GM11168 (cell line): Measurements from ENCODE around the gene TMPRSS11F.
"Not testable (repeated sequence)": the region's sequence is repeated elsewhere in the genome, so short reads cannot be mapped to it uniquely, and the experiment has no call there.

Experiments used
- in situ Hi-C: fragments of 300-500 bp; cut with MboI; formaldehyde crosslinking; loops from one replicate; pipeline ENCODE4 v1.12.0; 2022; ENCODE audit warnings: low sequenced_read_pairs; ENCODE audit not compliant: unreplicated experiment

The TMPRSS11F gene

GRCh38 chr4:68129793-68130192 is at the start of gene TMPRSS11F:
TSS of gene TMPRSS11F (minus strand) at chr4:68129869. CDS start at chr4:68129820, 49 bp downstream.
- in situ Hi-C loops, result no loop called here

- in situ Hi-C loops, result no loop called here
Observed at GRCh38 chr4:68176904-68177303, 47.2 kb upstream of the TMPRSS11F start.

- in situ Hi-C loops, result no loop called here
Observed at GRCh38 chr4:68176500-68176899, 46.8 kb upstream of the TMPRSS11F start.

DNA sequence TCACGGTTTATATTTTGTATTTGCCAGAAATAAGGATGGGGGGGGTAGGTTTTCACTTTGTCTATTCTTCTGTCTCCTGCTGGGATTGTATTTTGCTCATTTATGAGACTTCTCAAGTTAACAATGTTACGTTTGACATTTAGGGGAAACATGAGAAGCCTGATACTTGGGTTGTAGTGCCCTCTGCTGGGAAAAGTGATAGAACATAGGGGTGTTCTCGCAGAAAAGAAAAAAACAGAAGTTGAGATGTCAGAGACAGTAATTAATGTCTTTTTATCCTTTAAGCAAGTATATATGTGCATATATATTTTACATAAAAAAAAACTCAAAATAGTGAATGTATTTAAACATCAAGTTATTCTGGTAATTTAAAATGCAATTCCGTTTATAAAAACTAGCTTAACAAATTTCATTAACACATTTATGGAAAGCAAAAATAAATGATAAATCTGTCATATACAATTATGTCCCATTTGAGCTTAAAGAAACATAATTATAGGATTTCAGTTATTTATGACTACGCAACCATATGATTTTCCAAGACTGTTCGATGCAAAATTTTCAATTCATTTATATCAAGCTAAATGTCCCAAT is 46.0 kb upstream of the TMPRSS11F start:
- in situ Hi-C loops, result no loop called here

- in situ Hi-C loops, result not testable (repeated sequence)
Observed at GRCh38 chr4:68174389-68174788, 44.7 kb upstream of the TMPRSS11F start.

GRCh38 chr4:68172147-68172546 is 42.5 kb upstream of the TMPRSS11F start:
- in situ Hi-C loops, result not testable (repeated sequence)

DNA sequence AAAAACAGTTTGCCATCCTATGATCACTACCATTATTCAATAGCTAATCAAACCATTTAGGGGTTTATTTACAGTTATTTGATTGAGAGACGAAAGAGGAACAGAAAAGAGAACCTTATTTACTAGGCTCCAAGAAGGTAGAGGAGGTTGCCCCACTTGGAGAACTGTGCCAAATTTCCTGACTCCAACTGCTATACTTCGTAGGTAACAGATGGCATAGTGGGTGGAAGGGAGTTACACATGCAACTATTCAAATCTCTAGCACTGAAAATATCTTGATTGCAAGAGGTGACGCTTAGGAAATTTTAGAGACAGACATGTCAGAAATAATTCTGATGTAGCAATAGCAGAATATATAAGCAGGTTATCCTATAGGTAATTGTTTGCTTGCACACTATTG is 38.0 kb upstream of the TMPRSS11F start:
- in situ Hi-C loops, result loop anchor here (10.0 kb wide), 1 partner anchor 183 kb away; no protein-coding TSS in a partner anchor

DNA sequence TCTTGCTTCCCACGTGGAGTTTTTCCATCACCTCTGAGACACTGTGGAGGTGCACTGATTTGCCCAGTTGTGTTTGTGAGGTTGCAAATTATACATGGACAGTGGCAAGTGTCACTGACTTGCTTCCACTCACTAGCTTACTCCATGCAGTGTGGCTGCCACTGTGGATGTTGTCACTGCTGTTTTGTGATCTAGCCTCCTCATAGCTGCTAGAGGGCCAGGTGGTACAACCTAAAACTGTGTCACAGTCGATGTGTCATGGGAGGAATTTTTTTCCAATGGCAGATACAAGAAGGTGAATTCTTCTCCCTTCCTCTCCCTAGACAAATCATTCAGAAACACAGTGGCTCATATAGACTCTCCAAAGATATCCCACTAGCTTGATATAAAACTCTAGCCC is 37.5 kb upstream of the TMPRSS11F start:
- in situ Hi-C loops, result loop anchor here (10.0 kb wide), 1 partner anchor 182 kb away; no protein-coding TSS in a partner anchor

DNA sequence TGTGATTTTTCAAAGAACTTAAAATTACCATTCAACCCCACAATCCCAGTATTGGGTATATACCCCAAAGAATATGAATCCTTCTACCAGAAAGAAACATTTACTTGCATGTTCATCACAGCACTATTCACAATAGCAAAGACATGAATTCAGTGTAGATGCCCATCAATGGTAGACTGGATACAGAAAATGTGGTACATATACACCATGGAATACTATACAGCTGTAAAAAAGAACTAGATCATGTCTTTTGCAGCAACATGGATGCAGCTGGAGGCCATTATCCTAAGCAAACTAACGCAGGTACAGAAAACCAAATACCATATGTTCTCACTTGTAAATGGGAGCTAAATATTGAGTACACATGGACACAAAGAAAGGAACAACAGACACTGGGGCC is 34.1 kb upstream of the TMPRSS11F start:
- in situ Hi-C loops, result loop anchor here (10.0 kb wide), 1 partner anchor 179 kb away; no protein-coding TSS in a partner anchor

DNA sequence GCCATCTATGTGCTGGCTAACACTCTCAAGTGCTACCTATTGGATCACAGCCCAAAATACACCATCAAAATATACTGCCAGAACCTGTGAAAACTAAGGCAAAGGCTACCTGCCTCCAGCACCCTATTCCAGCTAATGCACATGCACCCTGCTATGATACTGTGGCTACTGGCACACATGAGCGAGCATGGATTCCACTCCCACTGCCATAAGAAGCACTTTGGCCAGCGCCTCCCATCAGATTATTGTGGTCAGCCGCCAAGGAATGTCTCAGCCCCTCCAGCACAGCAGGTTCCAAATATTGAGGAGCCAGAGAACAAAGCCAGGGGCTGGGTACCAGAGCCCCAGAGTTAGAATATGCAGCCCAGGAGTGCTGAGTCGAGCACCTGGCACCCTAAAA is 32.5 kb upstream of the TMPRSS11F start:
- in situ Hi-C loops, result loop anchor here (10.0 kb wide), 1 partner anchor 177 kb away; no protein-coding TSS in a partner anchor

- in situ Hi-C loops, result no loop called here
Observed at GRCh38 chr4:68152411-68152810, 22.7 kb upstream of the TMPRSS11F start.

- in situ Hi-C loops, result no loop called here
Observed at GRCh38 chr4:68148800-68149685, 19.4 kb upstream of the TMPRSS11F start.

GRCh38 chr4:68147079-68147478 is 17.4 kb upstream of the TMPRSS11F start:
- in situ Hi-C loops, result no loop called here

DNA sequence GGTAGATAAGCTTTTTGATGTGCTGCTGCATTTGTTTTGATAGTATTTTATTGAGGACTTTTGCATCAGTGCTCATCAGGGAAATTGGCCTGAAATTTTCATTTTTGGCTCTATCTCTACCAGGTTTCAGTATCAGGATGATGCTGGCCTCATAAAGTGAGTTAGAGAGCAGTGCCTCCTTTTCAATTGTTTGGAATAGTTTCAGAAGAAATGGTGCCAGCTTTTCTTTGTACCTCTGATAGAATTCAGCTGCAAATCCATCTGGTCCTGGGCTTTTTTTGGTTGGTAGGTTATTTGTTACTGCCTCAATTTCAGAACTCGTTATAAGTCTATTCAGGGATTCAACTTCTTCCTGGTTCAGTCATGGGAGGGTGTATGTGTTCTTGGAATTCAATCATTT is 15.6 kb upstream of the TMPRSS11F start:
- in situ Hi-C loops, result no loop called here

DNA sequence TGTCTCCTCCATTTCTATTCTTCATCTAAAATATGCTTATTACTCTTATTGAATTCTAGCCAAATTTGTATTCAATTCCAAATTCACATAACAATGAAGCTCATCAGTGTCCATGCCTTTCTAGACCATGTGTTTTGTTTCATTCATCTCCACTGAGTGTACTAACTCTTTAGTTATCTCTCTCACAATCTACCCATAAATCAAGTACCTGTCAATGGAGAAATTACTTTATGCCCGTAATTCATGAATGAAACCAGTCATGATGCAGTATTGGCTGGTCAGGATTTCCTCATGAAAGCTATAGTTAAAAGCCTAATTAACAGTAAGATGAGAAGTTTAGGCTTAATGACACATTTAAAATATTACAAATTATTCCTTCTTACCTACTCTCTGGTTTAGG is 12.2 kb upstream of the TMPRSS11F start:
- in situ Hi-C loops, result no loop called here

DNA sequence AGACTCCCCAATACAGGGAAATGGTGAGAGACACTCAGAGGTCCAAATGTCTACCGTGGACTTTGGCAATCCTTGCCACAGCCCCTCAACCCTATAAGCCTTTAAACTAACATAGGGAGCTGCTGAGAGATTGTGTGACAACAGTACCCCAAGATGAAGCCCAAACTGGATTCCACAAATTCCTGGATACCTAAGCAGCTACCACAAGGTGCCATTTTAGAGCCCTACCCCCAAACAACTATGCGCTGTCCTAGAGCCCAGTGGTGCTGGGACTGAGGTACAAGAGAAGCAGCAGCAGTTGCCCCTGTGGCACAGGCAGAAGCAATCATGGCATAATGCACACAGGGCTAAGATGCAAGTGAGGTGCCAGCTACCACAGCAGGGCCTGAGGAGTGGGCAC is 2.7 kb upstream of the TMPRSS11F start:
- in situ Hi-C loops, result no loop called here

GRCh38 chr4:68124262-68124661 is 5.4 kb downstream of the TMPRSS11F start:
- in situ Hi-C loops, result no loop called here

- in situ Hi-C loops, result no loop called here
Observed at GRCh38 chr4:68123525-68123924, 6.1 kb downstream of the TMPRSS11F start.

DNA sequence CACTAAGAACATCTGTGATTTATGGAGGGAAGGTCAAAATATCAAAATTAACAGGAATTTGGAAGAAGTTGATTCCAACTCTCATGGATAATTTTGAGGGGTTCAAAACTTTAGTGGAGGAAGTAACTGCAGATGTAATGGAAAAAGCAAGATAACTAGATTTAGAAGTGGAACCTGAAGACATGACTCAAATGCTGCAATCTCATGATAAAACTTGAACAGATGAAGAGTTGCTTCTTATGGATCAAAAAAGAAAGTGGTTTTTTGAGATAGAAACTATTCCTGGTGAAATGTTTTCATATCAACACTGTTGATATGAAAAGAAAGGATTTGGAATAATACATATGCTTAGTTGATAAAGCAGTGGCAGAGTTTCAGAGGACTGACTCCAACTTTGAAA is 9.7 kb downstream of the TMPRSS11F start:
- in situ Hi-C loops, result no loop called here

GRCh38 chr4:68110441-68110840 is 19.2 kb downstream of the TMPRSS11F start:
- in situ Hi-C loops, result no loop called here

DNA sequence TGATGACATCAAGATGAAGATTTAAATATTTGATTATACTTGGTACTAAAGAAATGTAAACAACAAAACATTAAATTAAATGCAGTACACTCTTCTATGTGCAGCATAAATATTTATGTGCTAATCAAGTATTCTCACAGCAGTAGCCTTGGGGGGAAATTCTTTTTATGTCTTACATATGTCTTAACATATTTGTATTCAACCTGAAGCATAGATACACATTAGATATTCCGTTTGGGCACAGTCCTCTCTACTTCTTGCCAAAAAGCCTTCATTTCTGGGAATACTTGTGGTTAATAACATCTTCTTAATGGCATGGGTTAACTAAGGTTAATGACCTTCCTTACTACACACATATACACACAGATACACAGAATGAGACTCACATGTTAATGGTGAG is 19.8 kb downstream of the TMPRSS11F start:
- in situ Hi-C loops, result no loop called here
